AG10803 (cell line): ENCODE measurements around the gene LANCL2.

ENCODE experiments used
- DNase-seq: peaks from one replicate; pipeline ENCODE4 v3.0.0; 2010; ENCODE audit warnings: low read depth
- H3K4me3 ChIP-seq: 2 replicates; pipeline ENCODE4 v1.5.1; 2011; ENCODE audit warnings: mild to moderate bottlenecking, low read length, control low read depth
- TF ChIP-seq, protein P1 (sequence below): conservative IDR thresholded peaks from 2 replicates; pipeline ENCODE4 v1.5.1; 2011; ENCODE audit warnings: mild to moderate bottlenecking, low read length, control low read depth, inconsistent platforms

The LANCL2 gene

GRCh38 chr7:55336540-55336939 lies 28.6 kb upstream of the LANCL2 start:
- no peak for DNase-seq
- no peak overlapping the region for H3K4me3 ChIP-seq
- TF ChIP-seq, protein P1, sequence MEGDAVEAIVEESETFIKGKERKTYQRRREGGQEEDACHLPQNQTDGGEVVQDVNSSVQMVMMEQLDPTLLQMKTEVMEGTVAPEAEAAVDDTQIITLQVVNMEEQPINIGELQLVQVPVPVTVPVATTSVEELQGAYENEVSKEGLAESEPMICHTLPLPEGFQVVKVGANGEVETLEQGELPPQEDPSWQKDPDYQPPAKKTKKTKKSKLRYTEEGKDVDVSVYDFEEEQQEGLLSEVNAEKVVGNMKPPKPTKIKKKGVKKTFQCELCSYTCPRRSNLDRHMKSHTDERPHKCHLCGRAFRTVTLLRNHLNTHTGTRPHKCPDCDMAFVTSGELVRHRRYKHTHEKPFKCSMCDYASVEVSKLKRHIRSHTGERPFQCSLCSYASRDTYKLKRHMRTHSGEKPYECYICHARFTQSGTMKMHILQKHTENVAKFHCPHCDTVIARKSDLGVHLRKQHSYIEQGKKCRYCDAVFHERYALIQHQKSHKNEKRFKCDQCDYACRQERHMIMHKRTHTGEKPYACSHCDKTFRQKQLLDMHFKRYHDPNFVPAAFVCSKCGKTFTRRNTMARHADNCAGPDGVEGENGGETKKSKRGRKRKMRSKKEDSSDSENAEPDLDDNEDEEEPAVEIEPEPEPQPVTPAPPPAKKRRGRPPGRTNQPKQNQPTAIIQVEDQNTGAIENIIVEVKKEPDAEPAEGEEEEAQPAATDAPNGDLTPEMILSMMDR = no peak

DNA sequence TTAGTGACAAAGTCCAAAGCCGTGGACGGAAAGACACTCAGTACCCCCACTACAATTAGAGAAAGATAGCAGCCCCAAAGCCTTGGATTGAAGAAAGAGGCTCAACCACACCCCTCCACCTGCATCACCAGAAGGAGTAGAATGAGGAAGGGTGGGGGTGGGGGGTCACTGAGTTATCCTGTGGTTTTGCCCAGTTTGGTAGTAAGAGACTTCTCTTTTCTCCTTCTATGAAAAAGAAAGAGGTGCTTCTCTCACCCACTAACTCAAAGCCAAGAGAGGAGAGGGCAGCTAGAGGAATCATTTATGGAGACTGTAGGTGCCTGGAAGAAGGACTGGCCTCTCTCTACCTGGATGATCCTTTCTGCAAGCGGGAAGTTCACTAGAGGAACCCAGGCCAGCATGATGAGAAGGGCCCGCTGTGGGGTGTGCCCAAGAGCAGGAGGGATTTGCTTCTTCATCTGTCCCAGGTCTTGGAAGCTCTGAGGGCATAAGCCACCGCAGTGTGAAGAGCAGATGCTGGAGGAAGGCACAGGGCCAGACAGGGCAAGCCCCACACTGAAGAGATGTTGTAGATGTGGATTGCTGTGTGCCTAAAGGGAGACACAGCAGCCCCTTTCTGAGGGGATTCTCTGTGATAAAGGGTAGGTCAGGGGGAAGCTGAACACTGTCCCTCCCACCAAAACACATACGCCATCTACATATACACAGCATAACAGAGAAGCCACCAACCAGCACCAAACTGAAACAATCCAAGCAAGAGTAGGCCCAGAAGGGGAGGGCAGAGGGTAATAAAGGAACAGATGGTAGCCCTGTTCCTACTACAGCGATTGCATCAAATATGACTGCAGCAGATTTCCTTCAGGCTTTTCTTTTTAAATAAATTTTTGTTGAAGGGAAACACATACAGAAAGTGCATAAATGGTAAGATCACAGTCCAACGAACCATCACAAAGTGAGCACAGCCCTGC lies 25.8 kb upstream of the LANCL2 start:
- DNase-seq = peak; percentile 6
- no peak overlapping the region for H3K4me3 ChIP-seq
- TF ChIP-seq, protein P1 = no peak

- H3K4me3 ChIP-seq = no peak overlapping the region
- TF ChIP-seq, protein P1 = no peak
- no peak for DNase-seq
Measured at GRCh38 chr7:55342216-55342871, 22.8 kb upstream of the LANCL2 start.

DNA sequence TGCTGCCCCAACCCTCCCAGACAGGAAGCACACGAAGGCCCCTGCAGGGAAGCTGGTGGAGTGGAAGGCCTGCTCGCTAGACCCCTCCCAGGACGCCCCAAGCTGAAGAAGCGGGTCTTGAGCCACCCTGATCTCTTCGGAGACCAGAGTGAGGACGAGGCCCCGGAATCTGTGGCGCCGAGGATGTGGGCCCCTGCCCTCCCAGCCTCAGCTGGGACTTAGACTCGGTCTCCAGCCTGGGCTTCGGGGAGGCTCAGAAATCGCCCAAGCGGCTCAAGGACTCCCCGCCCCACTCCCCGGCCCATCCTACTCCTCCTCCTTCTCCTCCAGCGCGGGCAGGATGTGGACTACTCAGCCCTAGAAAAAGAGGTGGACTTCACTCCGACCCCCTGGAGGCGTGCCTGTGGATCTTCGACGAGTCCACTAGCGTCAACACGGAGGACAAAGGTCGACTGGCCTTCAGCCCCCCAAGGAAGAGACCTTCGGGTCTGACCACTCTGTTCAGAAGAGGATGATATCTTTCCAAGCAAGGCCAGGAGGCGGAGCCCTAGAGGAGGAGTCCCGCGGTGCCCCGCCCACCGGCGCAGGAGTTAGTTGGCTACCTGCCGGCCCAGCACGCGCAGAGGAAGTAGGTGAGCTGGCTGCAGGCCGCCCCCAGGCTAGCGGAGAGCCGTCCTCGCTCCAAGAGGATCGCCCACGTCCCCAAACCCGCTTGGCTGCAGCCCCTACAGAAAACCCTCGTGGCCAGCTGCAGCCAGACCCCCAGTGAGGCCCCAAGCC lies 21.9 kb upstream of the LANCL2 start:
- no peak for DNase-seq
- H3K4me3 ChIP-seq = no peak overlapping the region
- TF ChIP-seq, protein P1 = no peak

DNA sequence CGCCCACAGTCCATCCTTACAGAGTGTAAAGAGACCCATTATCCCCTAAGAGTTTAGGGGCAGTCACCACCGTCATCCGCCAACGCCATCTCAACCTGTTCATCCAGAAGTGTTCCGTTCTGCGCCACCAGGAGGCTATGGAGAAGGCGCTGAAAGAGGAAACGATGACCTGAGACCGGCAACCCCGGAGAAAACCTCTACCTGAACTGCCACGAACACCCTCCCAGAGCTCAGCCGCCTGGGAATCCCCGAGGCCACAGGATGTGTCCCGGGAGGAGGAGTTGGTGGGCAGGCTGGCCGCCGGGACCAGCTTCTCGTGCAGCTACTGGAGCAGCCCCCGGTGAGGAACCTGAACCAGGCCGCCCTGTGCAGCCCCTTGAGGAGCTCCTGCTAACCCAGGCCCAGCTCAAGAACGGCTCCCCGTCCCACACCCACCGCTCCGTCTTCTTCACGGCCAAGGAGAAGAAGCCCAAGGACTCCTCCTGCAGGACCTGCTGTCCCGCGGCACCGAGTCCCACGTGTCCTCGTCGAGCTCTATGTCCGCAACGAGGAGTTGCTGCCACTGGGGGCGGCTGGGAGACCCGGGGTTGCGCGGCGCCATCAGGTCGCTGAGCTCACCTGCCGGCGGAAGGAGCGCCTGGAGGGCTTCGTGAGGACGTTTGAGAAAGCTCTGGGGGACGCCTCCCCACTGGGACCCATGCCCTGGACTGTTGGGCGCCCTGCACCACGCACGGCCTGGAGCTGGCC lies 21.1 kb upstream of the LANCL2 start:
- no peak for DNase-seq
- TF ChIP-seq, protein P1 = no peak
- no peak overlapping the region for H3K4me3 ChIP-seq

DNA sequence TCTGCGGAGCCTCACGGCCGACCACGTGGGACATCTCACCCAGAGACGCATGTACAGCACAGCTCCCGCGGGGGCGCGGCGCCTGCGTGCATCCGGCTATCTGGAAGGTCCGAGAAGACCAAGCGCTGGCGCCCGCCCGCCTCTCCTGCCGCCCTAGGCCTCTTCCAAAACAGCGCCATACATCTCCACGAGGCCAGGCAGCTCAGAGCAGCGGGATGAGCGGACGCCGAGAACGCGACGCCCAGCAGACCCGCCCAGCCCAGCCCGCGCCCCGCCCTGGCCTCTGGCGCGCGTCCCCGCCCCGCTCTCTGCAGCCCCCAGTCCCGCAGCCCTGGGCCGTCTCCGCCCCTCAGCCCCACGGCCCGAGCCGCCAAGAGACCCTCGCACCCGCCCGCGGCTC lies 20.3 kb upstream of the LANCL2 start:
- no peak overlapping the region for H3K4me3 ChIP-seq
- DNase-seq = no peak
- TF ChIP-seq, protein P1 = no peak
